GM12892 (cell line): Measurements from ENCODE around the gene GPHA2.

Source experiments
- POLR2A ChIP-seq: IDR thresholded peaks from 2 replicates; pipeline ENCODE4 v1.6.1; 2011; ENCODE audit warnings: low read depth, low read length, control low read depth
- POLR2AphosphoS5 ChIP-seq: IDR thresholded peaks from 2 replicates; pipeline ENCODE4 v1.6.1; 2011; ENCODE audit warnings: low read depth, low read length, control low read depth

DNA sequence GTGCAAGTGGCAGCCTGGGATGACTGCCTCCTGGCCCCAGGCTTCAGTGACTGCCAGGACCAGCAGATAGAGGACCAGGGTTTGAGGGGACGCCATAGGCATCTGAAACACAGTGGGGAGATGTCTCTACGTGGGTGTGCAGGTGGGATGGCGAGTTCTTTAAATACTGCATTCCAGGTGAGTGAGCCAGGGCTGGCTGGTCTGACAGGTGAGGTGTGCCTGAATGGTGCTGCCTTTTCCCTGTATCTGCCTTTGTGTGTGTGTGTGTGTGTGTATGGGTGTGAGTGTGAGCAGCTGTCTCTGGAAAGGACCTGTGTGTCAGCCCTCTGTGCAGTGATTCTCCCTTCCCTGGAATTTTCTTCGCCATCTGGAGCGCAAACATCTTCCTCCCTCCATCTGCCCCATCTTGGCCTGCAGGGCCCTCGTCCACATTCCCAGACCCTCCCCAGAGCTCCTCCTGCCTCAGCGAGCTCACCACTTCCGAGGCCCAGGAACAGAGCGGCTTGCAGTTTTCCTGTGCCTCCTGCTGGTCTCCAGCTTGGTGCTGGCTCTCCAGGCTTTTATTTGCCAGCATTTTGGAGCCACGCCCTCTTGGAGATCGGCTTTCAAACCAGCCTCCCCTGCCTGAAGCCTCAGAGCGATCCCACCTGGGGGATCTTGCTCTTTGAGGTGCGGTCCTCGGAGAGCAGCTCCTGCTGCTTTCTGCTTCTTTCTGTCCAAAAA lies at the start of gene GPHA2:
- no peak for TF ChIP-seq POLR2A
- no peak for TF ChIP-seq POLR2AphosphoS5
